ENCODE measurements around the gene EEIG1.

GRCh38 chr9:127950513-127951289 is 30.1 kb downstream of the EEIG1 start:
- TF ChIP-seq CTCF (optimal IDR thresholded peaks at IDR 0.05 in 1 of 3, IDR thresholded peaks at IDR 0.05 in 1 of 3, conservative IDR thresholded peaks at IDR 0.05 in 1 of 3; ENCODE audit: extremely low read depth in 1 of 3, insufficient read depth in 2 of 3, low read length in 3 of 3), result no peak
- no peak for TF ChIP-seq EZH2 (IDR thresholded peaks at IDR 0.05; ENCODE audit: low read length)
